ENCODE measurements around the gene FAAP20. TPM values are rescaled to one million over a fixed set of nuclear protein-coding genes. Genes with fewer than 3 reads are reported as not detected.

FAAP20 gene
- total and polyA plus RNA-seq, 9 of the 15 experiments (the other 6 are each of a cell fraction or from before 2014, with no cell fraction given) = 0.58 to 143 (median 9.9) TPM

DNA sequence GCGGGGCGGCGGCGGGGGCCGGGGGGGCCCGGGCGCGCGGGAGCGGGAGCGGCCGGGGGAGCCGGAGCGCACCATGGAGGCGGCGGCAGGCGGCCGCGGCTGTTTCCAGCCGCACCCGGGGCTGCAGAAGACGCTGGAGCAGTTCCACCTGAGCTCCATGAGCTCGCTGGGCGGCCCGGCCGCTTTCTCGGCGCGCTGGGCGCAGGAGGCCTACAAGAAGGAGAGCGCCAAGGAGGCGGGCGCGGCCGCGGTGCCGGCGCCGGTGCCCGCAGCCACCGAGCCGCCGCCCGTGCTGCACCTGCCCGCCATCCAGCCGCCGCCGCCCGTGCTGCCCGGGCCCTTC is 34.1 kb upstream of the FAAP20 start (continued):
- TF ChIP-seq, protein P1, sequence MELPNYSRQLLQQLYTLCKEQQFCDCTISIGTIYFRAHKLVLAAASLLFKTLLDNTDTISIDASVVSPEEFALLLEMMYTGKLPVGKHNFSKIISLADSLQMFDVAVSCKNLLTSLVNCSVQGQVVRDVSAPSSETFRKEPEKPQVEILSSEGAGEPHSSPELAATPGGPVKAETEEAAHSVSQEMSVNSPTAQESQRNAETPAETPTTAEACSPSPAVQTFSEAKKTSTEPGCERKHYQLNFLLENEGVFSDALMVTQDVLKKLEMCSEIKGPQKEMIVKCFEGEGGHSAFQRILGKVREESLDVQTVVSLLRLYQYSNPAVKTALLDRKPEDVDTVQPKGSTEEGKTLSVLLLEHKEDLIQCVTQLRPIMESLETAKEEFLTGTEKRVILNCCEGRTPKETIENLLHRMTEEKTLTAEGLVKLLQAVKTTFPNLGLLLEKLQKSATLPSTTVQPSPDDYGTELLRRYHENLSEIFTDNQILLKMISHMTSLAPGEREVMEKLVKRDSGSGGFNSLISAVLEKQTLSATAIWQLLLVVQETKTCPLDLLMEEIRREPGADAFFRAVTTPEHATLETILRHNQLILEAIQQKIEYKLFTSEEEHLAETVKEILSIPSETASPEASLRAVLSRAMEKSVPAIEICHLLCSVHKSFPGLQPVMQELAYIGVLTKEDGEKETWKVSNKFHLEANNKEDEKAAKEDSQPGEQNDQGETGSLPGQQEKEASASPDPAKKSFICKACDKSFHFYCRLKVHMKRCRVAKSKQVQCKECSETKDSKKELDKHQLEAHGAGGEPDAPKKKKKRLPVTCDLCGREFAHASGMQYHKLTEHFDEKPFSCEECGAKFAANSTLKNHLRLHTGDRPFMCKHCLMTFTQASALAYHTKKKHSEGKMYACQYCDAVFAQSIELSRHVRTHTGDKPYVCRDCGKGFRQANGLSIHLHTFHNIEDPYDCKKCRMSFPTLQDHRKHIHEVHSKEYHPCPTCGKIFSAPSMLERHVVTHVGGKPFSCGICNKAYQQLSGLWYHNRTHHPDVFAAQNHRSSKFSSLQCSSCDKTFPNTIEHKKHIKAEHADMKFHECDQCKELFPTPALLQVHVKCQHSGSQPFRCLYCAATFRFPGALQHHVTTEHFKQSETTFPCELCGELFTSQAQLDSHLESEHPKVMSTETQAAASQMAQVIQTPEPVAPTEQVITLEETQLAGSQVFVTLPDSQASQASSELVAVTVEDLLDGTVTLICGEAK (IDR thresholded peaks at IDR 0.05) = no peak
- TF ChIP-seq, protein P1 (CRISPR knock-in tag; IDR thresholded peaks at IDR 0.05) = no peak
- no peak for TF ChIP-seq HDAC3 (IDR thresholded peaks at IDR 0.05; ENCODE audit: borderline replicate concordance, partially characterized antibody)
- TF ChIP-seq OTX1 (CRISPR knock-in tag; IDR thresholded peaks at IDR 0.05) = no peak
- peak; percentile 45 for TF ChIP-seq CCNT2 (IDR thresholded peaks at IDR 0.05; ENCODE audit: borderline replicate concordance, extremely low read depth, insufficient read length, low read depth, low read length)
- TF ChIP-seq ZNF707 (CRISPR knock-in tag; conservative IDR thresholded peaks at IDR 0.05) = no peak
- TF ChIP-seq, protein P2, sequence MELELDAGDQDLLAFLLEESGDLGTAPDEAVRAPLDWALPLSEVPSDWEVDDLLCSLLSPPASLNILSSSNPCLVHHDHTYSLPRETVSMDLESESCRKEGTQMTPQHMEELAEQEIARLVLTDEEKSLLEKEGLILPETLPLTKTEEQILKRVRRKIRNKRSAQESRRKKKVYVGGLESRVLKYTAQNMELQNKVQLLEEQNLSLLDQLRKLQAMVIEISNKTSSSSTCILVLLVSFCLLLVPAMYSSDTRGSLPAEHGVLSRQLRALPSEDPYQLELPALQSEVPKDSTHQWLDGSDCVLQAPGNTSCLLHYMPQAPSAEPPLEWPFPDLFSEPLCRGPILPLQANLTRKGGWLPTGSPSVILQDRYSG (tag; conservative IDR thresholded peaks at IDR 0.05; ENCODE audit: low read depth) = no peak
- TF ChIP-seq ZKSCAN3 (CRISPR knock-in tag; IDR thresholded peaks at IDR 0.05) = no peak
- no peak for TF ChIP-seq POLR2B (IDR thresholded peaks at IDR 0.05; ENCODE audit: low read depth, partially characterized antibody)
- TF ChIP-seq EHMT2 (IDR thresholded peaks at IDR 0.05) = no peak
- TF ChIP-seq ZFPM2 (CRISPR knock-in tag; IDR thresholded peaks at IDR 0.05) = 0 out of 2 replicates have a peak, but pooled peaks have one; percentile 37
- TF ChIP-seq, protein P3, sequence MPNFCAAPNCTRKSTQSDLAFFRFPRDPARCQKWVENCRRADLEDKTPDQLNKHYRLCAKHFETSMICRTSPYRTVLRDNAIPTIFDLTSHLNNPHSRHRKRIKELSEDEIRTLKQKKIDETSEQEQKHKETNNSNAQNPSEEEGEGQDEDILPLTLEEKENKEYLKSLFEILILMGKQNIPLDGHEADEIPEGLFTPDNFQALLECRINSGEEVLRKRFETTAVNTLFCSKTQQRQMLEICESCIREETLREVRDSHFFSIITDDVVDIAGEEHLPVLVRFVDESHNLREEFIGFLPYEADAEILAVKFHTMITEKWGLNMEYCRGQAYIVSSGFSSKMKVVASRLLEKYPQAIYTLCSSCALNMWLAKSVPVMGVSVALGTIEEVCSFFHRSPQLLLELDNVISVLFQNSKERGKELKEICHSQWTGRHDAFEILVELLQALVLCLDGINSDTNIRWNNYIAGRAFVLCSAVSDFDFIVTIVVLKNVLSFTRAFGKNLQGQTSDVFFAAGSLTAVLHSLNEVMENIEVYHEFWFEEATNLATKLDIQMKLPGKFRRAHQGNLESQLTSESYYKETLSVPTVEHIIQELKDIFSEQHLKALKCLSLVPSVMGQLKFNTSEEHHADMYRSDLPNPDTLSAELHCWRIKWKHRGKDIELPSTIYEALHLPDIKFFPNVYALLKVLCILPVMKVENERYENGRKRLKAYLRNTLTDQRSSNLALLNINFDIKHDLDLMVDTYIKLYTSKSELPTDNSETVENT (CRISPR knock-in tag; IDR thresholded peaks at IDR 0.05) = peak; percentile 70; the same call in 1 of the 2 replicates
- TF ChIP-seq ZBTB7A (IDR thresholded peaks at IDR 0.05; ENCODE audit: borderline replicate concordance, control insufficient read depth, low read depth, low read length) = 0 out of 2 replicates have a peak, but pooled peaks have one; percentile 4
- no peak for TF ChIP-seq HDAC2 (IDR thresholded peaks at IDR 0.05)
- no peak; the same call in 1 of the 2 replicates for TF ChIP-seq NR2C2 (CRISPR knock-in tag; IDR thresholded peaks at IDR 0.05)
- TF ChIP-seq NR2C2 (tag; IDR thresholded peaks at IDR 0.05) = no peak
